ENCODE measurements around the gene ZBTB43.

- TF ChIP-seq EP300 (IDR thresholded peaks at IDR 0.05), result no peak
- TF ChIP-seq CTCF (IDR thresholded peaks at IDR 0.05), result no peak
- TF ChIP-seq POLR2AphosphoS5 (IDR thresholded peaks at IDR 0.05), result no peak
- TF ChIP-seq POLR2A (IDR thresholded peaks at IDR 0.05), result no peak
These were observed 49.4 kb upstream of the ZBTB43 start for GRCh38 chr9:126755317-126755875.

Measured in sigmoid colon (tissue), 4 donors.